OCI-LY1 (cell line): ENCODE data around the gene UQCRC2.

ENCODE experiments used
- CTCF ChIP-seq: fragments of 200-600 bp; sonication (generic), shearing (Covaris generic); IDR thresholded peaks from 2 replicates; pipeline ENCODE4 v1.5.1; 2017; ENCODE audit warnings: mild to moderate bottlenecking, antibody characterized with exemption, low read length, moderate library complexity, mixed read lengths
- EZH2 ChIP-seq: fragments of 200-600 bp; sonication (generic), shearing (Covaris generic); IDR thresholded peaks from 2 replicates; pipeline ENCODE4 v1.8.0; 2017; ENCODE audit warnings: borderline replicate concordance, mixed run types, mild to moderate bottlenecking, antibody characterized with exemption, low read length, moderate library complexity, mixed read lengths

- no peak for TF ChIP-seq CTCF
- TF ChIP-seq EZH2: no peak
Measured at GRCh38 chr16:21971856-21972255, 18.7 kb downstream of the UQCRC2 start.
